ENCODE data around the gene GDAP1L1.

GRCh38 chr20:44231713-44232468 lies 15.2 kb upstream of the GDAP1L1 start:
- TF ChIP-seq YY1 (IDR thresholded peaks at IDR 0.05; ENCODE audit: insufficient read depth, insufficient read length), result no peak
- TF ChIP-seq SUZ12 (IDR thresholded peaks at IDR 0.05; ENCODE audit: extremely low read depth, insufficient read depth, insufficient read length), result no peak
- no peak for TF ChIP-seq ZNF274 (IDR thresholded peaks at IDR 0.05; ENCODE audit: low read depth, low read length)

All from NT2/D1 (cell line).